HL-60 (cell line): Measurements from ENCODE around the gene TMCO4.

Experiments used
- DNase-seq, 2 experiments: peaks; one replicate each; pipeline ENCODE4 v3.0.0-alpha.2; 2010 to 2020; ENCODE audit warnings: low read depth in 1 of 2, low spot score in 1 of 2
- H3K27ac ChIP-seq: fragments of 250-450 bp; sonication (Bioruptor Pico); replicated peaks from 2 replicates; pipeline ENCODE4 v1.5.1; 2020; ENCODE audit warnings: mild to moderate bottlenecking, moderate library complexity
- H3K27me3 ChIP-seq: fragments of 250-450 bp; sonication (Bioruptor Pico); 2 replicates; pipeline ENCODE4 v1.5.1; 2021; ENCODE audit warnings: mild to moderate bottlenecking, moderate library complexity; ENCODE audit not compliant: insufficient read depth, poor library complexity, severe bottlenecking
- H3K4me3 ChIP-seq: replicated peaks from 2 replicates; pipeline ENCODE4 v1.5.1; 2011; ENCODE audit warnings: mild to moderate bottlenecking, control low read depth, low read length; ENCODE audit not compliant: insufficient read depth
- CTCF ChIP-seq: IDR thresholded peaks from one replicate; pipeline ENCODE4 v1.5.1; 2011; ENCODE audit warnings: low read length, control low read depth, inconsistent platforms; ENCODE audit not compliant: insufficient read depth
- GABPA ChIP-seq: IDR thresholded peaks from 2 replicates; pipeline ENCODE4 v1.6.1; 2012; ENCODE audit warnings: low read depth
- POLR2AphosphoS5 ChIP-seq: IDR thresholded peaks from 2 replicates; pipeline ENCODE4 v1.6.1; 2012; ENCODE audit warnings: low read depth
- REST ChIP-seq: IDR thresholded peaks from 2 replicates; pipeline ENCODE4 v1.6.1; 2012; ENCODE audit warnings: low read depth; ENCODE audit not compliant: insufficient replicate concordance
- SPI1 ChIP-seq: IDR thresholded peaks from 2 replicates; pipeline ENCODE4 v1.6.1; 2012; ENCODE audit warnings: low read depth, mild to moderate bottlenecking, borderline replicate concordance

TMCO4 gene

GRCh38 chr1:19775831-19776230, 23.9 kb downstream of the TMCO4 start:
- no peak for TF ChIP-seq POLR2AphosphoS5
- TF ChIP-seq GABPA: no peak
- no peak for DNase-seq
- Histone ChIP-seq H3K4me3 (no peak overlapping the region), H3K27me3 (no peaks in the 10 kb centered on the region), H3K27ac (no peak overlapping the region)

GRCh38 chr1:19775317-19775716, 24.4 kb downstream of the TMCO4 start:
- Histone ChIP-seq H3K27me3 (no peaks in the 10 kb centered on the region), H3K27ac (no peak overlapping the region), H3K4me3 (no peak overlapping the region)
- DNase-seq: no peak
- TF ChIP-seq REST: no peak
- TF ChIP-seq POLR2AphosphoS5: no peak
- TF ChIP-seq CTCF: no peak
- TF ChIP-seq GABPA: no peak
- no peak for TF ChIP-seq SPI1

- H3K27ac ChIP-seq: no peak overlapping the region
- H3K4me3 ChIP-seq: no peak overlapping the region
- H3K27me3 ChIP-seq: no peaks in the 10 kb centered on the region
- DNase-seq: no peak
- no peak for TF ChIP-seq REST
- TF ChIP-seq CTCF: no peak
- TF ChIP-seq SPI1: no peak
- no peak for TF ChIP-seq GABPA
- TF ChIP-seq POLR2AphosphoS5: no peak
These were observed 25.4 kb downstream of the TMCO4 start for GRCh38 chr1:19774180-19774785.

- no peak overlapping the region for H3K4me3 ChIP-seq
- H3K27ac ChIP-seq: no peak overlapping the region
- no peak for TF ChIP-seq GABPA
- no peak for TF ChIP-seq SPI1
- no peak for TF ChIP-seq CTCF
- TF ChIP-seq POLR2AphosphoS5: no peak
- TF ChIP-seq REST: no peak
- no peak for DNase-seq
- no peaks in the 10 kb centered on the region for H3K27me3 ChIP-seq
These were observed 26.2 kb downstream of the TMCO4 start for GRCh38 chr1:19773485-19773884.
